GM12878 (cell line): ENCODE data around the gene DSTYK. TPM values are rescaled to one million over a fixed set of nuclear protein-coding genes. Genes with fewer than 3 reads are reported as not detected.

ENCODE experiments used
- ATAC-seq: fragments of 200-7000 bp; cut with Tn5 transposase; 3 replicates; pipeline ENCODE4 v1.9.1; 2020; ENCODE audit warnings: mild to moderate bottlenecking, moderate library complexity
- BruUV-seq: library from RNA; stranded (reverse); fragments of 400-500 nt; replicated peaks from 2 replicates; lab custom pipeline; 2021; lab: Mats Ljungman, UMichigan
- CTCF ChIA-PET: fragments of 300-600 bp; sonication (Branson Sonifier 250); formaldehyde crosslinking; extraction: SDS; loops from one replicate; lab custom pipeline; 2021; ENCODE audit warnings: inconsistent platforms; lab: Yijun Ruan, JAX
- POLR2A ChIA-PET: fragments of 350-600 bp; formaldehyde crosslinking; extraction: SDS; loops from one replicate; lab custom pipeline; 2021; ENCODE audit warnings: inconsistent platforms; lab: Charles Lee
- RAD21 ChIA-PET: fragments of 300-600 bp; sonication (Branson Sonifier 250); formaldehyde crosslinking; loops from one replicate; lab custom pipeline; 2023; ENCODE audit warnings: antibody characterized with exemption; ENCODE audit not compliant: unreplicated experiment; lab: Charles Lee
- SMC1A ChIA-PET: fragments of 300-600 bp; sonication (Branson Sonifier 250); formaldehyde crosslinking; loops from one replicate; lab custom pipeline; 2023; ENCODE audit not compliant: unreplicated experiment, uncharacterized antibody; lab: Charles Lee
- DNase-seq: peaks from one replicate; pipeline ENCODE4 v3.0.0-alpha.2; 2011; ENCODE audit warnings: low read depth, low spot score
- FAIRE-seq: peaks from 3 replicates; lab custom pipeline; 2011; peaks lifted over from hg19 to GRCh38; lab: Jason Lieb, UNC
- H2AFZ ChIP-seq: 2 replicates; pipeline ENCODE4 v1.6.0; 2011; ENCODE audit warnings: low read depth, low read length, control low read depth; ENCODE audit not compliant: control insufficient read depth
- H3K27ac ChIP-seq: 2 replicates; pipeline ENCODE4 v1.5.1; 2011; ENCODE audit warnings: control low read depth; ENCODE audit not compliant: control insufficient read depth, insufficient read depth
- H3K27me3 ChIP-seq, 2 experiments: replicated peaks in 1 of 2; 2 replicates each; pipeline versions ENCODE4 v1.6.0 to v1.6.1; 2011; ENCODE audit warnings: low read length in 1 of 2; ENCODE audit not compliant: control insufficient read depth in 2 of 2, insufficient read depth in 2 of 2
- H3K36me3 ChIP-seq, 2 experiments: 2 replicates each; pipeline ENCODE4 v1.5.1; 2011; ENCODE audit warnings: low read length in 1 of 2; ENCODE audit not compliant: control insufficient read depth in 2 of 2, insufficient read depth in 2 of 2
- H3K4me1 ChIP-seq: 2 replicates; pipeline ENCODE4 v1.6.1; 2011; ENCODE audit warnings: mild to moderate bottlenecking, low read length, moderate library complexity, mixed read lengths; ENCODE audit not compliant: control insufficient read depth, insufficient read depth
- H3K4me2 ChIP-seq: 2 replicates; pipeline ENCODE4 v1.6.0; 2011; ENCODE audit warnings: control low read depth; ENCODE audit not compliant: control insufficient read depth, insufficient read depth
- H3K4me3 ChIP-seq: fragments of 200-600 bp; sonication (generic); 2 replicates; pipeline ENCODE4 v1.5.1; 2016
- H3K79me2 ChIP-seq: 2 replicates; pipeline ENCODE4 v1.6.0; 2011; ENCODE audit warnings: low read length; ENCODE audit not compliant: control insufficient read depth, insufficient read depth
- H3K9ac ChIP-seq: 2 replicates; pipeline ENCODE4 v1.8.0; 2011; ENCODE audit warnings: low read length, control low read depth, mixed read lengths; ENCODE audit not compliant: control insufficient read depth, insufficient read depth
- H3K9me3 ChIP-seq: replicated peaks from 3 replicates; pipeline ENCODE4 v1.5.1; 2011; ENCODE audit warnings: mild to moderate bottlenecking, low read length; ENCODE audit not compliant: control insufficient read depth, insufficient read depth
- H4K20me1 ChIP-seq: 2 replicates; pipeline ENCODE4 v1.6.0; 2011; ENCODE audit not compliant: control insufficient read depth, insufficient read depth
- BACH1 ChIP-seq: fragments of 450-650 bp; IDR thresholded peaks from 2 replicates; pipeline ENCODE4 v1.6.1; 2017; ENCODE audit warnings: mild to moderate bottlenecking, borderline replicate concordance
- DPF2 ChIP-seq: fragments of 450-650 bp; IDR thresholded peaks from 2 replicates; pipeline ENCODE4 v1.6.1; 2017; ENCODE audit warnings: mild to moderate bottlenecking
- KDM1A ChIP-seq: fragments of 200-600 bp; sonication (generic); IDR thresholded peaks from 2 replicates; pipeline ENCODE4 v1.6.1; 2016; ENCODE audit warnings: borderline replicate concordance
- KLF5 ChIP-seq: fragments of 450-650 bp; IDR thresholded peaks from 2 replicates; pipeline ENCODE4 v1.6.1; 2014; ENCODE audit warnings: mild to moderate bottlenecking; ENCODE audit not compliant: partially characterized antibody
- NFXL1 ChIP-seq: fragments of 450-650 bp; IDR thresholded peaks from 2 replicates; pipeline ENCODE4 v1.6.1; 2017; ENCODE audit warnings: antibody characterized with exemption, mild to moderate bottlenecking, borderline replicate concordance
- NR2F1 ChIP-seq: fragments of 450-650 bp; conservative IDR thresholded peaks from 2 replicates; pipeline ENCODE4 v1.6.1; 2017; ENCODE audit warnings: mild to moderate bottlenecking
- PAX8 ChIP-seq: fragments of 450-650 bp; IDR thresholded peaks from 2 replicates; pipeline ENCODE4 v1.6.1; 2017; ENCODE audit warnings: mild to moderate bottlenecking, moderate library complexity
- POLR2AphosphoS5 ChIP-seq: IDR thresholded peaks from 2 replicates; pipeline ENCODE4 v1.6.1; 2011; ENCODE audit warnings: mild to moderate bottlenecking, low read length, inconsistent platforms
- RCOR1 ChIP-seq: conservative IDR thresholded peaks from 2 replicates; pipeline ENCODE4 v1.6.1; 2012; ENCODE audit warnings: low read depth, low read length, improper control_type of control experiment
- RELB ChIP-seq: fragments of 450-650 bp; IDR thresholded peaks from 2 replicates; pipeline ENCODE4 v1.6.1; 2017; ENCODE audit warnings: low read depth, mild to moderate bottlenecking, moderate library complexity
- SMC3 ChIP-seq: IDR thresholded peaks from 2 replicates; pipeline ENCODE4 v1.6.1; 2011; ENCODE audit warnings: low read length, improper control_type of control experiment, borderline replicate concordance
- SREBF1 ChIP-seq: IDR thresholded peaks from 2 replicates; pipeline ENCODE4 v1.6.1; 2012; ENCODE audit warnings: mild to moderate bottlenecking, low read length
- SUPT20H ChIP-seq: IDR thresholded peaks from 2 replicates; pipeline ENCODE4 v1.6.1; 2011; ENCODE audit warnings: low read depth, mild to moderate bottlenecking, low read length, moderate library complexity, borderline replicate concordance; ENCODE audit not compliant: control insufficient read depth
- TCF7 ChIP-seq: IDR thresholded peaks from 2 replicates; pipeline ENCODE4 v1.6.1; 2014; ENCODE audit warnings: antibody characterized with exemption, borderline replicate concordance
- WGBS: methylation state at CpG from one replicate; pipeline ENCODE4 v1.1.6; 2016; ENCODE audit warnings: low lambda C conversion rate; ENCODE audit not compliant: insufficient replicate concordance, insufficient coverage; ENCODE audit errors: missing lambda C conversion rate; 5-methylcytosine and 5-hydroxymethylcytosine counted together
- in situ Hi-C: fragments of 300-500 bp; cut with MboI; formaldehyde crosslinking; loops from 9 replicates; pipeline ENCODE4 v1.14.3; 2018; ENCODE audit warnings: mixed read lengths
- intact Hi-C: fragments of 100-400 bp; cut with micrococcal nuclease; formaldehyde crosslinking; loops from one replicate; pipeline ENCODE4 v1.14.2; 2022; ENCODE audit not compliant: unreplicated experiment
- polyA plus RNA-seq, 11 experiments: library from polyadenylated mRNA; depleted of rRNA in 4 of 11; unstranded in 6 of 11; stranded (reverse) in 5 of 11; fragments of >200 nt; fragmentation: Nextera tagmentation in 4 of 11; fragmentation: Illumina TruSeq in 1 of 11; extraction: Ambion mirVana in 4 of 11; extraction: Trizol in 1 of 11; gene quantifications; 1 replicate in 1 of 11; 2 replicates in 10 of 11; pipeline versions ENCODE4 v1.2.1 to v1.2.3, GENCODE V29; 2011 to 2016; ENCODE audit warnings: inconsistent platforms in 2 of 11, missing spikeins in 2 of 11, low read depth in 1 of 11
- total RNA-seq, 4 experiments: library from RNA; depleted of rRNA in 3 of 4; stranded (reverse); fragments of >200 nt in 3 of 4; fragmentation: Illumina TruSeq in 1 of 4; extraction: Trizol in 1 of 4; gene quantifications; 2 replicates each; pipeline versions ENCODE4 v1.2.1 to v1.2.3, GENCODE V29; 2013 to 2021

Gene DSTYK
- total and polyA plus RNA-seq, 10 of the 15 experiments (the other 5 are each of a cell fraction or from before 2014, with no cell fraction given) = 2.7 to 5.5 (median 3.6) TPM

GRCh38 chr1:205144046-205144720, 67.3 kb downstream of the DSTYK start:
- no TSS peak for BruUV-seq

More at GRCh38 chr1:205144046-205144720, 67.3 kb downstream of the DSTYK start:
- Histone ChIP-seq H3K27me3 (no peaks in the 10 kb centered on the region), H4K20me1 (no peaks in the 10 kb centered on the region), H3K36me3 (no peaks in the 10 kb centered on the region), H3K79me2 (no peaks in the 10 kb centered on the region), H3K4me3 (no peak overlapping the region), H2AFZ (no peak overlapping the region), H3K9me3 (no peaks in the 10 kb centered on the region), H3K9ac (no peak overlapping the region), H3K27ac (no peak overlapping the region), H3K4me2 (no peak overlapping the region), H3K4me1 (no peaks in the 10 kb centered on the region)
- WGBS = 77% methylated on average over 1 of the region's 1 CpG
- in situ Hi-C loops = loop anchor here (5.0 kb wide), 1 partner anchor 167 kb away; no protein-coding TSS in a partner anchor
- intact Hi-C loops = loop anchor here (5.0 kb wide), 1 partner anchor 113 kb away; no protein-coding TSS in a partner anchor
- FAIRE-seq = no peak
- ChIA-PET CTCF (interaction anchor here (0.6 to 4.9 kb wide), 15 partner anchors 7 to 753 kb away, joined by 3 to 57 read pairs (median 6); no protein-coding TSS in a partner anchor), POLR2A (no interaction called here), SMC1A (interaction anchor here (0.7 to 5.2 kb wide), 5 partner anchors 80 to 181 kb away, joined by 3 to 25 read pairs (median 3); partner anchors contain the start of gene TMCC2), RAD21 (interaction anchor here (1.4 to 2.5 kb wide), 3 partner anchors 55 to 154 kb away, joined by 3 to 7 read pairs (median 4); no protein-coding TSS in a partner anchor)
- ATAC-seq = no peak
- no peak for DNase-seq
- TF ChIP-seq NFXL1 = no peak
- no peak for TF ChIP-seq DPF2
- TF ChIP-seq SMC3 = no peak
- TF ChIP-seq SUPT20H = no peak
- no peak for TF ChIP-seq NR2F1
- no peak for TF ChIP-seq PAX8
- no peak for TF ChIP-seq RELB
- TF ChIP-seq KDM1A = no peak
- no peak for TF ChIP-seq BACH1
- no peak for TF ChIP-seq RCOR1
- TF ChIP-seq POLR2AphosphoS5 = no peak
- no peak for TF ChIP-seq TCF7
- TF ChIP-seq SREBF1 = no peak
- no peak for TF ChIP-seq KLF5
